Measurements from ENCODE around the gene NOTCH2. TPM values are rescaled to one million over a fixed set of nuclear protein-coding genes. Genes with fewer than 3 reads are reported as not detected.
A peak's percentile ranks its signal among the peaks of the same experiment; 100 is the strongest.

NOTCH2 gene
- total RNA-seq, 1 experiment from 2014 or later: 79.6 TPM

DNA sequence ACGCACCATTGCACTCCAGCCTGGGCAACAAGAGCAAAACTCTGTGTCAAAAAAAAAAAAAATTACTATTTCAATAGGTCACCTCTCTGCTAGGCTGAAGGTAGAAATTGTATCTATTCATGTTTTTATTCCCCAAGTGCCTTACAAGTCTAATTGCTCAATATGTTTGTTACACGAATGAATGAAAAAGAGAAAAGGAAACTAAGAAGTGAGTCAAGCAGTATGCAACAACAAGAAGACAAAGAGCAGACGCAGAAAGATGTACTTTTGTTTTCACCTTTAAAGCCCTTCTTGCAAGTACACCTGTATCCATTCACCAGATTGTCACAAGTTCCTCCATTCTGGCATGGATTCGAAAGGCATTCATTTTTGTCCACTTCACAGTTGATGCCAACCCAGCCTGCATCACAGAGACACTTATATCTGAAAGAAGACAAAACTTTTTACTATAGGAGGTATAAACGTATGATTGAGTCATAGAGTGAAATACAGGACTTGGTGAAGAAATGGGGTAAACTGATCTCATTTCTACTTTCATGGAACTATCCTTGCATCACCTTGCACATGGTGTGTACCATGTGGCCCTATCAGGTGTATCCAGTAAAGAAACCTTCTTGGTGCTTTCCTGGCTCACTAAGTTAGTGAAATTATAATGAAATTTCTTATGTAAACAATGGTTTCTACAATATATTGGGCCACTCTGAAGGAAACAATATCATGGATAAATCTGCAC, 116.0 kb downstream of the NOTCH2 start:
- no TSS peak for BruUV-seq (replicated peaks)
- CTCF ChIA-PET: no interaction called here
- no peaks in the 10 kb centered on the region for H3K4me1 Mint-ChIP-seq (ENCODE audit: low read depth, unreplicated experiment)

DNA sequence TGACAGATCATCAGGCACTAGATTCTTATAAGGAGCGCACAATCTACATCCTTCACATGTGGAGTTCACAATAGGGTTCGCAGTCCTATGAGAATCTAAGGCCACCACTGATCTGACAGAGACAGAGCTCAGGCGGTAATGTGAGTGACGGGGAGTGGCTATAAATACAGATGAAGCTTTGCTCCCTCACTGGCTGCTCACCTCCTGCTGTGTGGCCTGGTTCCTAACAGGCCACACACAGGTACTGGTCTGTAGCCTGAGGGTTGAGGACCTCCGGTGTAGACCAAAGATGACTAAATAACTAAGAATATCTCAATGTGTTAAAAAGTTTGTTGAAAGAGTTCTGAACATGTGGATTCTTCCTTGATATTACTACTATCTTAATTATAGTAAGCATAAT, 117.0 kb downstream of the NOTCH2 start:
- no TSS peak for BruUV-seq (replicated peaks)
- no peak for DNase-seq
- intact Hi-C loops (cut with micrococcal nuclease; ENCODE audit: unreplicated experiment): no loop called here
- Mint-ChIP-seq H3K9me3 (ENCODE audit: low read depth, unreplicated experiment) (no peaks in the 10 kb centered on the region), H3K27ac (ENCODE audit: unreplicated experiment) (no peak overlapping the region), H3K27me3 (ENCODE audit: unreplicated experiment) (no peaks in the 10 kb centered on the region), H3K36me3 (ENCODE audit: insufficient read depth, unreplicated experiment) (peaks cover 10% of the 10 kb centered on the region), H3K4me1 (ENCODE audit: low read depth, unreplicated experiment) (no peaks in the 10 kb centered on the region), H3K4me3 (ENCODE audit: low read depth, unreplicated experiment) (no peak overlapping the region)
- CTCF ChIA-PET: no interaction called here
- TF ChIP-seq, protein P1, sequence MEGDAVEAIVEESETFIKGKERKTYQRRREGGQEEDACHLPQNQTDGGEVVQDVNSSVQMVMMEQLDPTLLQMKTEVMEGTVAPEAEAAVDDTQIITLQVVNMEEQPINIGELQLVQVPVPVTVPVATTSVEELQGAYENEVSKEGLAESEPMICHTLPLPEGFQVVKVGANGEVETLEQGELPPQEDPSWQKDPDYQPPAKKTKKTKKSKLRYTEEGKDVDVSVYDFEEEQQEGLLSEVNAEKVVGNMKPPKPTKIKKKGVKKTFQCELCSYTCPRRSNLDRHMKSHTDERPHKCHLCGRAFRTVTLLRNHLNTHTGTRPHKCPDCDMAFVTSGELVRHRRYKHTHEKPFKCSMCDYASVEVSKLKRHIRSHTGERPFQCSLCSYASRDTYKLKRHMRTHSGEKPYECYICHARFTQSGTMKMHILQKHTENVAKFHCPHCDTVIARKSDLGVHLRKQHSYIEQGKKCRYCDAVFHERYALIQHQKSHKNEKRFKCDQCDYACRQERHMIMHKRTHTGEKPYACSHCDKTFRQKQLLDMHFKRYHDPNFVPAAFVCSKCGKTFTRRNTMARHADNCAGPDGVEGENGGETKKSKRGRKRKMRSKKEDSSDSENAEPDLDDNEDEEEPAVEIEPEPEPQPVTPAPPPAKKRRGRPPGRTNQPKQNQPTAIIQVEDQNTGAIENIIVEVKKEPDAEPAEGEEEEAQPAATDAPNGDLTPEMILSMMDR (IDR thresholded peaks at IDR 0.05; ENCODE audit: unreplicated experiment): no peak

More for the DNA sequence above, 116.0 kb downstream of the NOTCH2 start:
- intact Hi-C loops (cut with micrococcal nuclease; ENCODE audit: unreplicated experiment): no loop called here
- no peaks in the 10 kb centered on the region for H3K27me3 Mint-ChIP-seq (ENCODE audit: unreplicated experiment)
- H3K36me3 Mint-ChIP-seq (ENCODE audit: insufficient read depth, unreplicated experiment): peaks cover 12% of the 10 kb centered on the region
- DNase-seq: no peak
- H3K4me3 Mint-ChIP-seq (ENCODE audit: low read depth, unreplicated experiment): no peak overlapping the region
- TF ChIP-seq, protein P1 (IDR thresholded peaks at IDR 0.05; ENCODE audit: unreplicated experiment): no peak
- no peak overlapping the region for H3K27ac Mint-ChIP-seq (ENCODE audit: unreplicated experiment)
- no peaks in the 10 kb centered on the region for H3K9me3 Mint-ChIP-seq (ENCODE audit: low read depth, unreplicated experiment)

DNA sequence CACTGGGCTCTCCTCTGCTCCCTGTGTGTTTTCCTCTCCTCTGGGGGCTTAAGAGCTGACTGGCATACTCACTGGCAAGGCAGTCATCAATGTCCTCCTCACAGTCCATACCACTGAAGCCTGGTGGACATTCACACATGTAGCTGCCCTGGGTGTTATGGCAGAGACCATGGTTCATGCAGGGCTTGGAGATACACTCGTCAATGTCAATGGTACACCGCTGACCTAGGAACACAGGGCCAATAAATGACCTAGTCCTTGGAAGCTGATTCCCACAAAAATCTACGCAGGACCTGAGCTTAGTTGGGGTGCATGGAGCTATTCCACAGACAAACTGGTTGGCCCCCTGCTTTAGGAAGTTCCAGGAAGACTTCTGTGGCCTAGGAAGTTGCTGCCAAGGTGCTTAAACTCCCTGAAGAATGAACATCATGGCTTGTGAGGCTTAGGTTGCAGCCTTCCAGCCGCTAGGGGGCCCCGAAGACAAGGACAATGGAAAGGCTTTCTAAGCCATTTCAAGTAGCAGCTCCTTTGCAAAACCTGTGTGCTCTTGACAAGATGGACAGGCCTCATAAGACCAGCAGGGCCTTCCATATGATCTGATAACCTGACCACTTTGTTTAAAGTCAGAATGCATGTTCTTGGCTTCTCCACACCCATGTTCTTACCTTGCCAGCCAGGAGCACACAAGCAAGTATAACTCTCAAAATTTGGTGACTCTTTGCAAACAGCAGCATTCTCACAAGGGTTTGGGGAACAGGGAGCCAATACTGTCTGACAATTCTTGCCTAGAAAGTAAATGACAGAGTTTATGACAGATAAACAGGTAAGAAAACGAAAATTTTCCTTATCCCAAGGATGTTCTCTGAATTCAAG, 120.9 kb downstream of the NOTCH2 start:
- intact Hi-C loops (cut with micrococcal nuclease; ENCODE audit: unreplicated experiment): no loop called here
- Mint-ChIP-seq H3K4me1 (ENCODE audit: low read depth, unreplicated experiment) (no peaks in the 10 kb centered on the region), H3K27me3 (ENCODE audit: unreplicated experiment) (no peaks in the 10 kb centered on the region), H3K27ac (ENCODE audit: unreplicated experiment) (no peak overlapping the region), H3K36me3 (ENCODE audit: insufficient read depth, unreplicated experiment) (peaks cover 7% of the 10 kb centered on the region), H3K9me3 (ENCODE audit: low read depth, unreplicated experiment) (no peaks in the 10 kb centered on the region), H3K4me3 (ENCODE audit: low read depth, unreplicated experiment) (no peak overlapping the region)
- BruUV-seq (replicated peaks): no TSS peak
- TF ChIP-seq, protein P1 (IDR thresholded peaks at IDR 0.05; ENCODE audit: unreplicated experiment): peak; percentile 77
- DNase-seq: peak; percentile 71
- CTCF ChIA-PET: interaction anchor here (1.0 kb wide), 1 partner anchor 13 kb away, joined by 4 read pairs; no protein-coding TSS in a partner anchor

DNA sequence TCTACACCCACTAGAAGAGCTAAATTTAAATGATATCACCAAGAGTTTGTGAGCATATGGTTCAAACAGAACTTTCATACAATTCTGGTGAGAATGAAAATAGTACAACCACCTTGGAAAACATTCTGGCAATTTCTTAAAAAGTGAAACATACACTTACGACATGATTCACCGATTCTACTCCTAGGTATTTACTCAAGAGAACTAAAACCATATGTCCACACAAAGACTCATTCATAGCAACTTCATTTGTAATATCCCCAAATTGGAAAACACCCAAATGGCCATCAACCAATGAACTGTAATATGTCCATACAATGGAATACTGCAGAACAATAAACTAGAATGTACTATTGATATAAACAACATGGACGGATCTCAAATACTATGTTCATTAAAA, 122.0 kb downstream of the NOTCH2 start:
- intact Hi-C loops (cut with micrococcal nuclease; ENCODE audit: unreplicated experiment): no loop called here
- no peaks in the 10 kb centered on the region for H3K36me3 Mint-ChIP-seq (ENCODE audit: insufficient read depth, unreplicated experiment)
- CTCF ChIA-PET: interaction anchor here (0.6 kb wide), 1 partner anchor 1380 kb away, joined by 3 read pairs; no protein-coding TSS in a partner anchor
- no peaks in the 10 kb centered on the region for H3K27me3 Mint-ChIP-seq (ENCODE audit: unreplicated experiment)
- TF ChIP-seq, protein P1 (IDR thresholded peaks at IDR 0.05; ENCODE audit: unreplicated experiment): no peak
- H3K9me3 Mint-ChIP-seq (ENCODE audit: low read depth, unreplicated experiment): no peaks in the 10 kb centered on the region
- no peaks in the 10 kb centered on the region for H3K4me1 Mint-ChIP-seq (ENCODE audit: low read depth, unreplicated experiment)
- BruUV-seq (replicated peaks): no TSS peak
- no peak for DNase-seq
- no peak overlapping the region for H3K27ac Mint-ChIP-seq (ENCODE audit: unreplicated experiment)
- H3K4me3 Mint-ChIP-seq (ENCODE audit: low read depth, unreplicated experiment): no peak overlapping the region
